K562 (cell line): ENCODE results near the gene LIMS1. TPM values are rescaled to one million over a fixed set of nuclear protein-coding genes. Genes with fewer than 3 reads are reported as not detected.

ENCODE experiments used
- CBX1 ChIP-seq: sonication (generic); IDR thresholded peaks from 2 replicates; pipeline ENCODE4 v1.6.1; 2016; ENCODE audit warnings: antibody characterized with exemption, low read depth, mild to moderate bottlenecking
- HNRNPLL ChIP-seq: fragments of 200-400 bp; formaldehyde crosslinking; IDR thresholded peaks from 2 replicates; pipeline ENCODE4 v1.6.1; 2017; ENCODE audit warnings: low read length, low read depth, mild to moderate bottlenecking; ENCODE audit not compliant: poor library complexity, severe bottlenecking
- ZNF644 ChIP-seq: fragments of 200-800 bp; sonication (Bioruptor generic); IDR thresholded peaks from 2 replicates; pipeline ENCODE4 v1.6.1; 2016; ENCODE audit warnings: low read depth, missing genetic modification characterization, missing compliant biosample characterization
- polyA plus RNA-seq, 8 experiments: library from polyadenylated mRNA; depleted of rRNA in 4 of 8; stranded (reverse) in 5 of 8; unstranded in 3 of 8; fragments of >200 nt; fragmentation: Nextera tagmentation in 2 of 8; fragmentation: Illumina TruSeq in 1 of 8; extraction: Ambion mirVana in 2 of 8; extraction: Trizol in 1 of 8; gene quantifications; 2 replicates each; pipeline versions ENCODE4 v1.2.1 to v1.2.3, GENCODE V29; 2011 to 2014; ENCODE audit warnings: inconsistent platforms in 1 of 8, missing spikeins in 1 of 8
- total RNA-seq, 7 experiments: library from RNA; depleted of rRNA in 6 of 7; stranded (reverse); fragments of >200 nt in 6 of 7; fragmentation: Illumina TruSeq in 2 of 7; extraction: Trizol in 2 of 7; gene quantifications; 2 replicates each; pipeline versions ENCODE4 v1.2.1 to v1.2.3, GENCODE V29; 2011 to 2021; ENCODE audit warnings: low replicate concordance in 1 of 7
- TF ChIP-seq, protein P1 (sequence below), 2 experiments: fragments of 450-650 bp in 1 of 2; IDR thresholded peaks; 2 replicates each; pipeline ENCODE4 v1.6.1; 2011 to 2017; ENCODE audit warnings: low read depth in 2 of 2, antibody characterized with exemption in 1 of 2, borderline replicate concordance in 1 of 2, low read length in 1 of 2, mild to moderate bottlenecking in 1 of 2, mixed read lengths in 1 of 2; ENCODE audit not compliant: control insufficient read depth in 1 of 2
- TF ChIP-seq, protein P2 (sequence below): sonication (generic); formaldehyde crosslinking; IDR thresholded peaks from 2 replicates; pipeline ENCODE4 v1.8.0; 2022; ENCODE audit warnings: missing genetic modification reagents, mild to moderate bottlenecking, borderline replicate concordance
- TF ChIP-seq, protein P3 (sequence below): sonication (generic); formaldehyde crosslinking; IDR thresholded peaks from 2 replicates; pipeline ENCODE4 v1.8.0; 2022; ENCODE audit warnings: mild to moderate bottlenecking, missing genetic modification reagents
- TF ChIP-seq, protein P4 (sequence below): sonication (generic); formaldehyde crosslinking; IDR thresholded peaks from 2 replicates; pipeline ENCODE4 v1.8.0; 2023; ENCODE audit warnings: missing genetic modification reagents, mild to moderate bottlenecking, borderline replicate concordance

Gene LIMS1
- total and polyA plus RNA-seq, 9 of the 15 experiments (the other 6 are each of a cell fraction or from before 2014, with no cell fraction given): 52.8 to 134 (median 81.0) TPM

DNA sequence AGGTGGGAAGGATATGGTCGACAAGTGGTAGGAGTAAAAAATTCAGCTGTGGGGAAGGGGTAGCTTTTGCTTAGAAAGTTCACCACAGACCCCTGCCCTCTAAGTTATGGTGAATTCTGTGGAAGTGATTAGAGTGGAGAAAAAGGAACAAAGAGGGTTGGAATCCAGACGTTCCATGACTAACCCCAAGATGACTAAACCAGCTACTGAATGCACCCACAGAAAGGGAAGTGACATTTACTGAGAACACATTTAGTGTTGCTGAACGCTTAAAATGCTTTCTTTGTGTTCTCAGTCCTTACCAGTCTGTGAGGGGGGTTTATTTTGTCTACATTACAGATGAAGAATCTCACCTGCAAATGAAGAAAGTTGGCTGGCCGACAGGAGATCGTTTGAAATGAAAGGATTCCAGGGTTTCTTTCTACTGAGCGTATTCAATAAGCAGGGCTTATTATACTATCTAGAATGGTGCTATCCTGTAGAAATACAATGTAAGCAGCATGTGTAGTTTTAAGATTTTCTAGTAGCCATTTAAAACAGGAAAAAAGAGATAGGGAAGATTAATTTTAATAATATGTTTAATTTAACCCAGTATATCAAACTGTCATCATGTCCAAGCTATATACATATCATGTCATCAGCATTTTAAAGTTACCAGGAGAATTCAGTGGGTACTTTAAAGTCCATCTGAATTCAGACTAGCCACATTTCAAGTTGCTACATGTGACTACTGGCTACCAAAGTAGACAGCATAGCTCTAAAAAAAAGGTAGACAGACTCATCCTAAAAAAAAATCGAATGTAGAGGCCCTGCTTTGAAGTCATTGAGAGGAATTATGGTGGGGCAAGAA is 60.1 kb downstream of the LIMS1 start (continued):
- TF ChIP-seq, protein P1, sequence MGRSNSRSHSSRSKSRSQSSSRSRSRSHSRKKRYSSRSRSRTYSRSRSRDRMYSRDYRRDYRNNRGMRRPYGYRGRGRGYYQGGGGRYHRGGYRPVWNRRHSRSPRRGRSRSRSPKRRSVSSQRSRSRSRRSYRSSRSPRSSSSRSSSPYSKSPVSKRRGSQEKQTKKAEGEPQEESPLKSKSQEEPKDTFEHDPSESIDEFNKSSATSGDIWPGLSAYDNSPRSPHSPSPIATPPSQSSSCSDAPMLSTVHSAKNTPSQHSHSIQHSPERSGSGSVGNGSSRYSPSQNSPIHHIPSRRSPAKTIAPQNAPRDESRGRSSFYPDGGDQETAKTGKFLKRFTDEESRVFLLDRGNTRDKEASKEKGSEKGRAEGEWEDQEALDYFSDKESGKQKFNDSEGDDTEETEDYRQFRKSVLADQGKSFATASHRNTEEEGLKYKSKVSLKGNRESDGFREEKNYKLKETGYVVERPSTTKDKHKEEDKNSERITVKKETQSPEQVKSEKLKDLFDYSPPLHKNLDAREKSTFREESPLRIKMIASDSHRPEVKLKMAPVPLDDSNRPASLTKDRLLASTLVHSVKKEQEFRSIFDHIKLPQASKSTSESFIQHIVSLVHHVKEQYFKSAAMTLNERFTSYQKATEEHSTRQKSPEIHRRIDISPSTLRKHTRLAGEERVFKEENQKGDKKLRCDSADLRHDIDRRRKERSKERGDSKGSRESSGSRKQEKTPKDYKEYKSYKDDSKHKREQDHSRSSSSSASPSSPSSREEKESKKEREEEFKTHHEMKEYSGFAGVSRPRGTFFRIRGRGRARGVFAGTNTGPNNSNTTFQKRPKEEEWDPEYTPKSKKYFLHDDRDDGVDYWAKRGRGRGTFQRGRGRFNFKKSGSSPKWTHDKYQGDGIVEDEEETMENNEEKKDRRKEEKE (IDR thresholded peaks at IDR 0.05; ENCODE audit: borderline replicate concordance in 1 of 2, control insufficient read depth in 1 of 2, low read depth in 2 of 2, low read length in 1 of 2): 0 out of 4 replicates have a peak, but pooled peaks of 1 of the 2 experiments have one; percentile 35
- TF ChIP-seq HNRNPLL (no peak), ZNF644 (tag) (peak; percentile 55; the same call in 1 of the 2 replicates), CBX1 (no peak)
- TF ChIP-seq, protein P2, sequence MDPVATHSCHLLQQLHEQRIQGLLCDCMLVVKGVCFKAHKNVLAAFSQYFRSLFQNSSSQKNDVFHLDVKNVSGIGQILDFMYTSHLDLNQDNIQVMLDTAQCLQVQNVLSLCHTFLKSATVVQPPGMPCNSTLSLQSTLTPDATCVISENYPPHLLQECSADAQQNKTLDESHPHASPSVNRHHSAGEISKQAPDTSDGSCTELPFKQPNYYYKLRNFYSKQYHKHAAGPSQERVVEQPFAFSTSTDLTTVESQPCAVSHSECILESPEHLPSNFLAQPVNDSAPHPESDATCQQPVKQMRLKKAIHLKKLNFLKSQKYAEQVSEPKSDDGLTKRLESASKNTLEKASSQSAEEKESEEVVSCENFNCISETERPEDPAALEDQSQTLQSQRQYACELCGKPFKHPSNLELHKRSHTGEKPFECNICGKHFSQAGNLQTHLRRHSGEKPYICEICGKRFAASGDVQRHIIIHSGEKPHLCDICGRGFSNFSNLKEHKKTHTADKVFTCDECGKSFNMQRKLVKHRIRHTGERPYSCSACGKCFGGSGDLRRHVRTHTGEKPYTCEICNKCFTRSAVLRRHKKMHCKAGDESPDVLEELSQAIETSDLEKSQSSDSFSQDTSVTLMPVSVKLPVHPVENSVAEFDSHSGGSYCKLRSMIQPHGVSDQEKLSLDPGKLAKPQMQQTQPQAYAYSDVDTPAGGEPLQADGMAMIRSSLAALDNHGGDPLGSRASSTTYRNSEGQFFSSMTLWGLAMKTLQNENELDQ (CRISPR knock-in tag): no peak
- TF ChIP-seq, protein P3, sequence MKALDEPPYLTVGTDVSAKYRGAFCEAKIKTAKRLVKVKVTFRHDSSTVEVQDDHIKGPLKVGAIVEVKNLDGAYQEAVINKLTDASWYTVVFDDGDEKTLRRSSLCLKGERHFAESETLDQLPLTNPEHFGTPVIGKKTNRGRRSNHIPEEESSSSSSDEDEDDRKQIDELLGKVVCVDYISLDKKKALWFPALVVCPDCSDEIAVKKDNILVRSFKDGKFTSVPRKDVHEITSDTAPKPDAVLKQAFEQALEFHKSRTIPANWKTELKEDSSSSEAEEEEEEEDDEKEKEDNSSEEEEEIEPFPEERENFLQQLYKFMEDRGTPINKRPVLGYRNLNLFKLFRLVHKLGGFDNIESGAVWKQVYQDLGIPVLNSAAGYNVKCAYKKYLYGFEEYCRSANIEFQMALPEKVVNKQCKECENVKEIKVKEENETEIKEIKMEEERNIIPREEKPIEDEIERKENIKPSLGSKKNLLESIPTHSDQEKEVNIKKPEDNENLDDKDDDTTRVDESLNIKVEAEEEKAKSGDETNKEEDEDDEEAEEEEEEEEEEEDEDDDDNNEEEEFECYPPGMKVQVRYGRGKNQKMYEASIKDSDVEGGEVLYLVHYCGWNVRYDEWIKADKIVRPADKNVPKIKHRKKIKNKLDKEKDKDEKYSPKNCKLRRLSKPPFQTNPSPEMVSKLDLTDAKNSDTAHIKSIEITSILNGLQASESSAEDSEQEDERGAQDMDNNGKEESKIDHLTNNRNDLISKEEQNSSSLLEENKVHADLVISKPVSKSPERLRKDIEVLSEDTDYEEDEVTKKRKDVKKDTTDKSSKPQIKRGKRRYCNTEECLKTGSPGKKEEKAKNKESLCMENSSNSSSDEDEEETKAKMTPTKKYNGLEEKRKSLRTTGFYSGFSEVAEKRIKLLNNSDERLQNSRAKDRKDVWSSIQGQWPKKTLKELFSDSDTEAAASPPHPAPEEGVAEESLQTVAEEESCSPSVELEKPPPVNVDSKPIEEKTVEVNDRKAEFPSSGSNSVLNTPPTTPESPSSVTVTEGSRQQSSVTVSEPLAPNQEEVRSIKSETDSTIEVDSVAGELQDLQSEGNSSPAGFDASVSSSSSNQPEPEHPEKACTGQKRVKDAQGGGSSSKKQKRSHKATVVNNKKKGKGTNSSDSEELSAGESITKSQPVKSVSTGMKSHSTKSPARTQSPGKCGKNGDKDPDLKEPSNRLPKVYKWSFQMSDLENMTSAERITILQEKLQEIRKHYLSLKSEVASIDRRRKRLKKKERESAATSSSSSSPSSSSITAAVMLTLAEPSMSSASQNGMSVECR (CRISPR knock-in tag): no peak
- TF ChIP-seq, protein P4, sequence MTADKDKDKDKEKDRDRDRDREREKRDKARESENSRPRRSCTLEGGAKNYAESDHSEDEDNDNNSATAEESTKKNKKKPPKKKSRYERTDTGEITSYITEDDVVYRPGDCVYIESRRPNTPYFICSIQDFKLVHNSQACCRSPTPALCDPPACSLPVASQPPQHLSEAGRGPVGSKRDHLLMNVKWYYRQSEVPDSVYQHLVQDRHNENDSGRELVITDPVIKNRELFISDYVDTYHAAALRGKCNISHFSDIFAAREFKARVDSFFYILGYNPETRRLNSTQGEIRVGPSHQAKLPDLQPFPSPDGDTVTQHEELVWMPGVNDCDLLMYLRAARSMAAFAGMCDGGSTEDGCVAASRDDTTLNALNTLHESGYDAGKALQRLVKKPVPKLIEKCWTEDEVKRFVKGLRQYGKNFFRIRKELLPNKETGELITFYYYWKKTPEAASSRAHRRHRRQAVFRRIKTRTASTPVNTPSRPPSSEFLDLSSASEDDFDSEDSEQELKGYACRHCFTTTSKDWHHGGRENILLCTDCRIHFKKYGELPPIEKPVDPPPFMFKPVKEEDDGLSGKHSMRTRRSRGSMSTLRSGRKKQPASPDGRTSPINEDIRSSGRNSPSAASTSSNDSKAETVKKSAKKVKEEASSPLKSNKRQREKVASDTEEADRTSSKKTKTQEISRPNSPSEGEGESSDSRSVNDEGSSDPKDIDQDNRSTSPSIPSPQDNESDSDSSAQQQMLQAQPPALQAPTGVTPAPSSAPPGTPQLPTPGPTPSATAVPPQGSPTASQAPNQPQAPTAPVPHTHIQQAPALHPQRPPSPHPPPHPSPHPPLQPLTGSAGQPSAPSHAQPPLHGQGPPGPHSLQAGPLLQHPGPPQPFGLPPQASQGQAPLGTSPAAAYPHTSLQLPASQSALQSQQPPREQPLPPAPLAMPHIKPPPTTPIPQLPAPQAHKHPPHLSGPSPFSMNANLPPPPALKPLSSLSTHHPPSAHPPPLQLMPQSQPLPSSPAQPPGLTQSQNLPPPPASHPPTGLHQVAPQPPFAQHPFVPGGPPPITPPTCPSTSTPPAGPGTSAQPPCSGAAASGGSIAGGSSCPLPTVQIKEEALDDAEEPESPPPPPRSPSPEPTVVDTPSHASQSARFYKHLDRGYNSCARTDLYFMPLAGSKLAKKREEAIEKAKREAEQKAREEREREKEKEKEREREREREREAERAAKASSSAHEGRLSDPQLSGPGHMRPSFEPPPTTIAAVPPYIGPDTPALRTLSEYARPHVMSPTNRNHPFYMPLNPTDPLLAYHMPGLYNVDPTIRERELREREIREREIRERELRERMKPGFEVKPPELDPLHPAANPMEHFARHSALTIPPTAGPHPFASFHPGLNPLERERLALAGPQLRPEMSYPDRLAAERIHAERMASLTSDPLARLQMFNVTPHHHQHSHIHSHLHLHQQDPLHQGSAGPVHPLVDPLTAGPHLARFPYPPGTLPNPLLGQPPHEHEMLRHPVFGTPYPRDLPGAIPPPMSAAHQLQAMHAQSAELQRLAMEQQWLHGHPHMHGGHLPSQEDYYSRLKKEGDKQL: no peak
